HG03066 (cell line): Measurements from ENCODE around the gene SNX32.
A peak's percentile ranks its signal among the peaks of the same experiment; 100 is the strongest.

Source experiments
- ATAC-seq: cut with Tn5 transposase; IDR thresholded peaks from one replicate; pipeline ENCODE4 v1.9.1; 2021; ENCODE audit warnings: low read depth; ENCODE audit not compliant: unreplicated experiment

Gene SNX32

GRCh38 chr11:65897020-65897471 lies 63.3 kb downstream of the SNX32 start:
- no peak for ATAC-seq

- no peak for ATAC-seq
Observed at GRCh38 chr11:65898656-65899355, 65.0 kb downstream of the SNX32 start.

DNA sequence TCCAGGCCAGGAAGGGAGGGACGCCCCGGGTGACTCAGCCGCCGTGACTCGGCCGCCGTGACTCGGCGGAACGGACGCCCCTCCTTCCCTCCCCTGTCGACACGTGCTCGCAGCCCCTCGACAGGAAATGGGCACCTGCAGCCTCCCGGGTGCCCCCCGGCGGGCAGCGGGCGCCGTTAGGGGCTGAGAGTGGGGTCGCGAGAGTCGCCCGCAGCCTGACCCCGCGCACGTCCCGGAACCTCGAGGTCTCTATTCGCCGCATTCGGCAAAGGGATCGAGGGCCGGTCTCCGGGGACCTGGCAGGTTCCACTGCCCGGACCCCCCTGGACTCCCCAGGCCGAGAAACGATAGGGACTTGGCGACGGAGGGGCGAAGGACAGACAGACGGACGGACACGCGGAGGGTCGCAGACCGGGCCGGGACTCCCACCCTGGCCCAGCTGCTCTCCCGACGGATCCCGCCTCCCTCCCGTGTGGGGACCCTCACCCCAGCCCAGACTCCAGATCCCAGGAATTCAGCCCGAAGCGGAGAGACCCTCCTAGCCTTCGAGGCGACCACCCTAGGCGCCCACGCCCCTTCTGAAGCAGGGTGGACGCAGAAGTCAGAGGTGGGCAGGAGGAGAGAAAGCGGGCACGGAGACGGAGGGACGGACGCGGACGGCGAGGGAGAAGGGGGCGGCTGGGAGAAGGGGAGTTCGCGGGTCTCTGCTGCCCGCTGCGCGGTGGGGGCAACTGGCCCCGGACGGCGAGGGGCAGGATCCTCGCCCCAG lies 65.8 kb downstream of the SNX32 start:
- no peak for ATAC-seq

DNA sequence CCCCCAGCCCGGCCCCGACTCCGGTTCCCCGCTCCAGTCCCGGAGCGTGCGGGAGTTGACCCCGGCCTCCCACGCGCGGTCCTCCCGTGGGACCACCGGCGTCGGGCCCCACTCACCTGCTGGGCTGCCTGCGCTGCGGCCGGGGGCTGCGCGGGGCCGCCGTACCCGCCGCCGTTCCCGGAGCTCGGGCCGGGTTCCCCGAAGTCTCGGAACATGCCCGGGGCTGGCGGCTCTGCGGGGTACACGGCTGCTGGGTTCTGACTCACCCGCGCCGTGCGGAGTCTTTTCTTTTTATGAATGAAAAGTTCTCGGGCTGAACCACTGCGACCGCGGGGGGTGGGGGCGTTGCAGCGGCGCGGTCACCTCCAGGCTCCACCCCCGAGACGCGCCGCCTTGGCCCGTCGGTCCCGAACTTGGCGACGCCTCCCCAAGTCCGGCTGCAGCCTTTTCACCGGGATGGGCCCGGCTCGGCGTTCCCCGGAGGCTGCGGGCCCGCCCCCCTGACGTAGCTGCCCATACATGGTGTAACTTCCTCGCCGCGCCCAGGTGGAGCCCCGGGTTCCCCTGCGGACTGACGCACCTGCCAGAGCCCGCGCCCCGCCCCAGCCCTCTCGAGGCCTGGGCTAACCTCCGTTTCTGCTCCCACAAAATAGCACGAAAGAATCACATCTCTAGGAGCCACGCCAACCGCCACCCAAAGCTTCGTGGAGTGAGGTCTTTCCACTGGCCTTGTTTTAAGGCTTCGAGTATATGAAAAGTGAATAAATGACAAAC lies 66.5 kb downstream of the SNX32 start, which contains the start of gene FOSL1:
Gene FOSL1, minus strand, starts transcription at position 264 of the 774 bp plus-strand sequence. Its CDS starts 49 bp downstream, at position 215.
- peak; percentile 77 for ATAC-seq

DNA sequence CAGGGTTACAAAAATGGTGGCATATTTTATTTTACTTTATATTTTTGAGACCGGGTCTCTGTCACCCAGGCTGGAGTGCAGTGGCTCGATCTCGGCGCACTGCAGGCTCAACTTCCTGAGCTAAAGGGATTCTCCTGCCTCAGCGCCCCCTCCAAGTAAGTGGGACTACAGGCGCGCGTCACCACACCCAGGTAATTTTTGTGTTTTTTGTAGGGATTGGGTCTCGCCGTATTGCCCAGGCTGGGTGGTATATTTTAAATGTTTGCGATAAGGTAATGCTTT lies 67.1 kb downstream of the SNX32 start:
- ATAC-seq = no peak

- no peak for ATAC-seq
Observed at GRCh38 chr11:65903068-65903481, 69.3 kb downstream of the SNX32 start.
